CD4-positive, alpha-beta T cell treated with Interleukin-21 for 1 hour (primary cell): ENCODE results near the gene CAPZB.

Experiments
- DNase-seq: peaks from one replicate; pipeline ENCODE4 v3.0.0-alpha.2; 2020

Gene CAPZB

DNA sequence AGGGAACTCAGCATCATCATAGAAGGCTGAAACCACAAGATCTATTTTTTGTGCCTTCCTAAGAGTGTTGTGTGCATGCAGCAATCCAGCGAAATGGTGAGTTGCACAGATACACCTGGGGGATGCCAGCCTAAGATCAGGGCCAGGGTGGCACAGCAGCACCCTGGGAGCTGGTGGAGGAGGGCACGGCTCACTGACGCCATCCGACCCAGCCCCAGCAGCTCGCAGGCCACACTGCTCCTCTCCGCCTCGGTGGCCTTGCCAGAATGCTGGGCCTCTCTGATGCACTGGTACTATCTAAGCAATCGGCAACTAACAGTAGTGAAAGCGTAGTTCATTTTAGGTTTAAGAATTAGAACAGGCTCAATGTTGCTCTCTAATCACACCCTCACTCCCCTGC, 37.8 kb downstream of the CAPZB start:
- DNase-seq: no peak

DNA sequence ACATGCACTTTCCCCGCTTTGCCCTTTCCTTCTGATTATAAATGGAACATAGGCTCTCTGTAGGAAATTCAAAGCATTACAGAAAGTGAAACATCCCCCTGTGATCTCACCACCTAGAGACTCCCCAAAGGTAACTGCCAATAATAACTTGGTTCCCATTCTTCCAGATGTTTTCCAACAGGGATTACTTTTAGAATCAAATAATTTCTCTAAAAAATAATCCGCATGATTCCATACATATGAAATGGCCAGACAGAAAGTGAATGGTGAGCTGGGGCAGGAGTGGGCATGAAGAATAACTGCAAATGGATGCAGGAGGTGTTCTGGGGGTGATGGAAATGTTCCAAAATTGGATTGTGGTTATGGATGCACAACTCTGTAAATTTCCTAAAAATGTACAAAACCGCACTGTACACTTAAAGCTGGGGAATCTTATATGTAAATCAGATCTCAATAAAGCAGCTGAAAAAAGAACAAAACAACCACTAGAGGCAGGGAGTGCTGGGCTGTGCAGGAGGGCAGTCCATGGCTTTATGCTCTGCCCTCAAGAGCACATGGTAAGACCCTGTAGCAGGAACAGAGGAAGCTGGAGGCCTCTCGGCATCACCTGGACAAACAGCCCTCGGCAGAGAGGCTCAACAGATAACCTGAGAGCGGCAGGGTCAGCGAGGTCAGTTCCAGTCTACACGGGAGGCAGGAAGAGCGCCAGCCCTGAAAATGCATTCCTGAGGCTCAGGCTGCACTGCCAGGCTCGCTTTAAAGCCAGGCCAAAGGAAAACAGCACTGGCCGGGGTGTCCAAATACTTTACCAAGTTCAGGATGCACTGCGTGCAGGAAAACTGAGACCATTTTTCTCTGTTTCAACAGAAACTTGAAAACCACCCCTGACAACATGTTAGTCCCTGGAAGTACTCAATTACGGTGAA, 39.7 kb downstream of the CAPZB start:
- no peak for DNase-seq

DNA sequence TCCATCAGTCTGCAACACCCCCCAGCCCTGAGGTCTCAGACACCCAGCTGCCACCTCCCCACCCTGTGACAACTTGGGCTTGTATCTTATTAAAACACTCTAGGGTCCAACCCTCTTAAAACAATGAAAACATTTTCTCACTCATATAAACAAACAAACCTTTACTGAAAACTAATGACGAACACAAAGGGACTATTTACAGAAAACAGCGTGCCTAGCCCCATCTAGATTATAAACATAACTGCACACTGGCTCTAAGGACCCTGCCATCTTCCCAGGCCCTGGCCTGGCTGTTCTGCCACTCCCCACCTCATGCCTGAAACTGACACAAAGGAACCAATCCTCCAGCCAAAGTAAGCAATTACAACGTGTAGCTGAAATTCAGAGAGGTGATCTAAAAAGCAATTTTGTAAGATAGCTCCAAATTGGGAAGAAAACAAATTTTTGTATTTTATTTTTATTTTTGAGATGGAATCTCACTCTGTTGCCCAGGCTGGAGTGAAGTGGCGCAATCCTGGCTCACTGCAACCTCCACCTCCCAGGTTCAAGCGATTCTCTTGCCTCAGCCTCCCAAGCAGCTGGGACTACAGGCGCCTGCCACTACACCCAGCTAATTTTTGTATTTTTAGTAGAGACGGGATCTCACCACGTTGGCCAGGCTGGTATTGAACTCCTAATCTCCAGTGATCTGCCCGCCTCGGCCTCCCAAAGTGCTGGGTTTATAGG, 40.9 kb downstream of the CAPZB start:
- DNase-seq: no peak

DNA sequence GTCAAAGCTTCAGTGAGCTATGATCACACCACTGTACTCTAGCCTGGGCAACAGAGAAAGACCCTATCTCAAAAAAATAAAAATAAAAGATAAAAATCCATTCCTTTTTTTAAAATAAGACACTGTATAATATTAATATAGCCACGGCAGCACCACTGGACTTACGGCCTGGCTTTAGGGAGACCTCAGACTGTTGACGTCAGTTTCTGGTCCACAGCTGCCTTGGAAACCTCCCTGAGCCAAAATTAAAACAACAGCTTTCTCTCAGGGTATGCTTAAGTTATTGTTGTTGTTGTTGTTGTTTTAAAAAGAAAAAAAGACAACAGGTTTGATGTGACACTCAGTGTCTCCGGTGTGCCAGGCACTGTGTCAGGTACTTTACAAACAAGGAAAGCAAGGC, 42.0 kb downstream of the CAPZB start:
- DNase-seq: no peak

DNA sequence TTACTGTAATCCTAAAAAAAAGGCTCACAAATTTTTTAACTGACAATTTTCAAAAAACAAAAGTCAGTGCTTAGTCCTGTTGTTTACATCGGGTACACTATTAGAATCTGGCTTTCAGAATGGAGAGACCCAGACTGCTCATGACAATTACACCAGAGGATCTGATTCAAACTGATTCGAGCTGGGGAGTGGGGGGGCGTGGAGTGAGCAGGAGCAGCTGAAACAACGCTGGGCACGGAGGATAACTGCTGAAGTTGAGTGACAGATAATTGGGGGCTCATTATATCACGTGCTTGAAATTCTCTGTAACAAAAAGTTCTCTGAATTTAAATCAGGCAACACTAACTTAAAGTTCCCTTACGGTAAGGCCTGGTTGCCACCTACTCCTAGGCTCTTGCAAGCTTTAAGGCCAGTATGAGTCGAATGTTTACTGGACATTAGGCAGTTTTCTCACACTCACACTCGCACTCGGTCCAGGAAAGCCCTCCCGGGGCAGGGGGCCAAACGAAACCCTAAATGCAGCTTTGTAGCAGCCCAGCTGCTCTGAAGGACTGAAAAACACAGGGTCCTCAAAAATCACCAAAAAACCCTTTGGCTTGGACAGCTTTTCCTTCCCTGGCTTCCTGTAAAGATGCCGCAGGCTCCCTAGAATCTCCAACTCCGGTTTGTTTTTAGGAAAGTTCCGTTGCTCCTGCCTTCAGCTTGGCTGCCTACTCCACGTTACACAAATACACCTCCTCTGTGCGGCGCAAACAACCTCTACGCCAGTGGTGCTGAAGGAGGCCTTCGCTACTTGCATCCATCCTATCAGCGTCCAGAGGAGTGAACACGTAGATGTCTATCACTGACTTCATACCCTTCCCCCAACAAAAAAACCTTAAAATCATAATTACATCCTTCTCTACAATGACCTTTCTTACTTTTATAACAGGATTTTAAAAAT, 42.9 kb downstream of the CAPZB start:
- DNase-seq: no peak

DNA sequence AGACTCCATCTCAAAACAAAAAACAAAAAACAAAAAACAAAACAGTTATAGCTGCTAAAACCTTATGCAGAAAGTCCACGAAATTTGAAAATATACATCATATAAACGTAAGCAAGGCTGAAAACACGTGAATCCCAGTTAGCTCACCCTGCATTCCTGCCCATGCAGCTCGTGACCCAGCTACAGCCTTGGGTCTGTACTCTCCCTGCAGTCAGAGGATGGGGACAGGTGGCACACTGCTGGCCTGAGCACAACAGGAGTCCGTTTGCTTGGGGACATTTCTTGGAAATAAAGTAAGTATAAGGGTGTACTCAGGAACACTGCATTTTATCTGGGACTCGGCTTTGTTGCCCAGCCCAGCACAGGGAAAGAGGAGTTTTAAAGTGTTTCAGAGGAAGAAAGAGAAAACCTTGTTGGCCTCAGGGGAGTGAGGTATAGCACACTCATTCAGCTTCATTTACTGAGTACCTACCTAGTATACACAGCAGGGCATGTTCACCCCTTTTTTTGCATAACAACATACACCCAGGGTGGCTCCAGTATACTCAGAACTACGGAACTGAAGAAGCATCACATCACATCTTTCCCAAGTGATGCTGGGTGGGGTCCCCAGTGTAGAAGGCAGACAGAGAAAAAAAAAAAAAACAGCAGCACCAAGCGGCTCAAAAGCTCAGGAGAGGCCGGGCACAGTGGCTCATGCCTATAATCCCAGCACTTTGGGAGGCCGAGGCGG, 44.1 kb downstream of the CAPZB start:
- DNase-seq: no peak

DNA sequence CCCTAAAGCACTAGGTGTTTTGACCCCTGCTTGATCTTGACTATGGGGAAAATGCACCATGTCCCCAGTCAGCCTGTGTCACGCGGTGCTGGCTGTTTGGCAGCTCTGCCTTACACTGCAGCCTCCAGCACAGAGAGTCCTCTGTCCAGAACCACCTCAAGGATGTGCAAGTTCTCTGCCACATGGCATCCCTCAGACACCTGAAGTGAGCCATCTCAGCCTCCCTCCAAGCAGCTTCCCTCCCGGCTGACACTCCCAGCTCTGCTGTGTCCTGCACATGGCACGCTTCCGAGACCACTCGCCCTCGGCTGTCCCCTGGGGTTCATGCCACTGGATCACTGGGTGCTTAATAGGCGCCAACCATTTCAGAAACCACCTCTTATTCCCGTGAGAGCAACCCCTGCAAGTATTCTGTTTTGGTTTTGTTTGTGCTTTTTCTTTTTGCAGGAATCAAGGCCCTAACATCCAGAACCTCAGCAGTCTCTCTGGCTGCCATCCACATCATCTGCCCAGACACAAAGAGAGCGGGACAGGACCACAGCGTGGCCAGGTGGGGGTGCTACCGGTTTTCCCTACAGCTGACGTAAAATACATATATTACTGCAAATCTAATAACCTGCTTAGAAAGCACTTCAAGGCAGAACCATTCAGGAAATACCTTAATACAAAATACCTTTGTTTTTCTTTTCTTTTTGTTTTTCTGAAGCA, 45.7 kb downstream of the CAPZB start:
- peak; percentile 51 for DNase-seq

DNA sequence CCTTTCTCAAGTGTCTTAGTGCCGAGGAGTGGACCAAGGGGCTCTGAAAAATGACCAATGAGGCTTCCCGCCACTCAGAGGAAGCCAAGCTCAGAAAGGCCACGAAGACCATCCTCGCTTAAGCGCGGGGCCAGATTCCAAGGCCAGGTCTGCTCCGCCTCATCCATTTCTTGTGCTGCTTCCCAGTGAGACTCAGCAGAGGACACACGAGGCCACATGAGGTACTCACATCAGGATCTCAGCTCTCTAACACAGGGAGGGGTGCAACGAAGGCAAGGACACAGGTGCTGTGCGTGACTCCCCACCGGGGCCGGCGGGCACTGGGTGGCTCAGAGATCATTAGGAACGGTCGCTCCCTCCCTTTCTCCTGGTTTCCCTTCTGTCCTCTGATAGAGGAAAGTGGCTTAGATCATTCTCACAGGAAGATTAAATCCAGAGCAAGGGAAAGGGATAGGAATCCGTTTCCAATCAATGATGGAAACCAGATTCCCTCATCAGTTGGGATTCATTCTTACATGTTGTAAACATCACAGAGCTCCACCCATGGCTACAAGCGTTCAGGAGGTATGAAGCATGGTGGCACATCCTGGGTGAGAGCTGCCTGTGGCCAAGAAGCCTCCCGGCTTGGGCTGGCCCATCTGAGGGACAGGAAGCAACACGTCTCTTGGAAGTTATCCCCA, 46.7 kb downstream of the CAPZB start:
- DNase-seq: no peak

DNA sequence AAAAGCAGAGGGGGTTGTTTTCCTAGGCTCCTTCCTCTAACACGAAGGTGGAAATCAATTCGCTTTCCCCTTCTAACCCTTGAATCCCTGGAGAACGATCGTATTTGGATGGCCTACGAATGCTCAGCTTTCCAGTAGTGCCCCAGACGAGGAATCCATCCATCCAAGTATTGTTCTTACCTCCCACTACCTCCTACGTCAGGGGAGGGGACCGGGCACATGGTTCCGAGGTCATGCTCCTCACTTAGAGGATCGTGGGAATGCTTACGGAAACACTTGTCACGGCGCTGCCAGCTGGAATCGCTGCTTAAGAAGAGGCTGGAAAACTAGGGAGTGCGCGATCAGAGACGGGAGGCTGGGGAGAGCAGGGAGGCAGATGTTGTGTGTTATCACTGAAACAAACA, 47.4 kb downstream of the CAPZB start:
- DNase-seq: no peak

DNA sequence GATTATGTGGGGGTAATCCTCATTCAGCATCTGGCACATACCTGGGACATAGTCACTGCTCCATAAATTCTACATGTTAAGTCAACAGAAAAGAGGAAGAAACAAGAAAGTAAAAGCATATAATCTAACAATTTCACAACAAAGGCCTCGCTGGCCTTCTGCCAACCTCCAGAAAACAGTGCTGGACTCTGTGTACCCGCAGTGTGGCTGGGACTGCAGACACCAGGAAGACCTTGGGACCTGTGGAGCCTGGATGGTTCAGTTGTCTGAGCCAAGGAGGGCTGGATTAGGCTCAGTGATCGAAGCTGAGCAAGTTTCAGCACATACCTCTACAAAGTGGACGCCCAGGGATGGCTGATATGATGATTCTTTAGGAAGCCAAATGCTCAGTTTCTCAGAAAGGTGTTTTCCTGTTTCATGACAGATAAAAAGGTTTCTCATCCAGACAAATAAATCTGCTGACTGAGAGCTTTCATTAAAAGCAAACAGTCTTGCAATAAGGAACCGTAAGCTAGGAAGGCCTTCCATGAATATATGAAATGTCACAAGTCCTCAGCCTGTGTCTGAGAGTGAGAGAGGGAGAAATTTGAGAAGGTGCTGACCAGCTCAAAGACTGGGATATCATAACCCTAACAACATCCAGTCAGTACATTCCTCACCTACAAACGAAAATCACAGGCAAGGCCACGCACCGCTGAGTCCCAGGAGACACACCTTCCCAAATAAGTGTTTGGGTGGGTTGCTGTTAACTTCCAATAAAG, 48.4 kb downstream of the CAPZB start:
- DNase-seq: no peak

DNA sequence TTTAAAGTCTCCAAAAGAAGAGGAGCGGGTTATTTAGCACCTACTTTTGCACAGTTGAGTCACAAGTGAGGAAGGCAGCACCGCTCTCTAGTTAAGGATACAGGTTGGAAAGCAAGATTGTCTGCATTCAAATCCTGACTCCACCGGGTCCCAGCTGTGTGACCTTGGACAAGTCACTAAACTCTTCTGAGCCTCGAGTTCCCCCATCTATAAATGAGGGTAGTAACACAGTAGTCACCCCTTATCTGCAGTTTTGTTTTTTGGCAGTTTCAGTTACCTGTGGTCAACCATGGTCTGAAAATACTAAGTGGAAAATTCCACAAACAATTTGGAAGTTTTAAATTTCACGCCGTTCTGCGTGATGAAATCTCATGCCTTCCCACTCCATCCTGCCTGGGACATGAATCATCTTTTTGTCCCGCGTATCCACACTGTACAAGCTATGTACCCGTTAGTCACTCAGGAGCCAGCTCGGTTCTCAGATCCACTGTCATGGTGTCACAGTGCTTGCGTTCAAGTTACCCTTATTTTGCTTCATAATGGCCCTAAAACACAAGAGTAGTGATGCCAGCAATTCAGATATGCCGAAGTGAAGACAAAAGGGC, 49.4 kb downstream of the CAPZB start:
- DNase-seq: no peak

DNA sequence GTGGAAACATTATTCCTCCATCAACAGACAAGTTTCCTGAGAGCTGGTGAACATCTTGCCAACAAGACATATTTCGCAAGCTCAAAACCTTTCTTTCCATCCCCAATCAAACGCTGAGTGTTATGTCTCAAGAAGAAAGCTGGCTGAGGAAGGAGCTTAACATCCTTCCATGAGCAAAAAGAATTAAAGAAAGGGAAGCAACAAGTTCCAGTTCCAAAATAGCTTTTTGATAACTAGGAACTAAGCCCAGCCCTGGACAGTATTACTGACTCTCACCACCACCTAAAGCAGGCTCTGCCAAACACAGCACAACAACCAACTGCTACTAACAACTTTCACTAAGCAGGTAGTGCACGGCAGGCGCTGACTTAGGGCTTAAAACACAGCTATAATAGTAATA, 50.2 kb downstream of the CAPZB start:
- DNase-seq: no peak

DNA sequence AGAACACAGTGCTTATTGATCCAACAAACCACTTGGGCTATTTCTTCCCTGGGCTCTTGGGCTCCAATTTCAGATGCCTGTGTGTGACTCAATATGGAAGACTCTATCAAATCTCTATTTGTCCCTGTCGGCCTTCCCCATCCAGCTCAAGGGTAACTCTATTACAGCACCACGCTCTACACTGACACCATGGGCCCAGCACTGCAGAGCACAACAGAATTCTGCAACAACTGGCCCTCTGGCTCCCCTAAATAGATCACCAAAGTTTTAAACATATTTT, 51.7 kb downstream of the CAPZB start:
- no peak for DNase-seq

DNA sequence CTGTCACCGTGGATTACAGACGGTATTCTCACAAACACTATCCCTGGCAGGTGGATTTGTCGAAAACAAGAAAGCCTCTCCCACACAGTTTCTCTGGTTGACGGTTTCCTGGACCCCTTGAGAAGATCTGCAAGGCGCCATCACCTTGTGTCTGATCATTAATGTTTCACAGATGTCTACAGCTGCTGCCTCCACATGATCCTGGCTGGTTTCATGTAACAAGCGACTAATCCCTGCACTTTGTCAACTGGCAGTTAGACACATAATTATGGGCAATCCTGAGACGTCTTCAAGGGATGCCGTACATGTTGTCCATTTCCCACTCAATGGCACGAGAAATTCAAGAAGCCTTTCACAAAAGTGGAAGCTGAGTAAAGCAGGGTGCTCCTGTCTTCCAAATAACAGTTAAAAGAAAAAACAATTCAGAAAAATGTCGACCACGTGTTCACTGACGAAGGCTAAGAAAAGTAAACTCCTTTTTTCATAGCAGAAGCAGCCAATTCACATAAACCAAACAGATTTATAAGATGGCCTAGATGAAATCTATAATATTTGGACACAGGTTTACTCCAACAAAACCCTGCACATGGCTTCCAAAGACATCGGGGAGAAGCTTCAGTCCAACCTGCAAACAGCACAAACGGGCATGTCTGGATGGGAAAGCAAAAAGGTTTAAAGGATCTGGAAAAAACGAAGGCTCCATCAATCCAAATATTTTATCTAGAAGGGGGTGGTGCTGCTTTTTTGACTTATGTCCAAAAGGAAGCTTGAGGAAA, 52.2 kb downstream of the CAPZB start:
- DNase-seq: no peak

DNA sequence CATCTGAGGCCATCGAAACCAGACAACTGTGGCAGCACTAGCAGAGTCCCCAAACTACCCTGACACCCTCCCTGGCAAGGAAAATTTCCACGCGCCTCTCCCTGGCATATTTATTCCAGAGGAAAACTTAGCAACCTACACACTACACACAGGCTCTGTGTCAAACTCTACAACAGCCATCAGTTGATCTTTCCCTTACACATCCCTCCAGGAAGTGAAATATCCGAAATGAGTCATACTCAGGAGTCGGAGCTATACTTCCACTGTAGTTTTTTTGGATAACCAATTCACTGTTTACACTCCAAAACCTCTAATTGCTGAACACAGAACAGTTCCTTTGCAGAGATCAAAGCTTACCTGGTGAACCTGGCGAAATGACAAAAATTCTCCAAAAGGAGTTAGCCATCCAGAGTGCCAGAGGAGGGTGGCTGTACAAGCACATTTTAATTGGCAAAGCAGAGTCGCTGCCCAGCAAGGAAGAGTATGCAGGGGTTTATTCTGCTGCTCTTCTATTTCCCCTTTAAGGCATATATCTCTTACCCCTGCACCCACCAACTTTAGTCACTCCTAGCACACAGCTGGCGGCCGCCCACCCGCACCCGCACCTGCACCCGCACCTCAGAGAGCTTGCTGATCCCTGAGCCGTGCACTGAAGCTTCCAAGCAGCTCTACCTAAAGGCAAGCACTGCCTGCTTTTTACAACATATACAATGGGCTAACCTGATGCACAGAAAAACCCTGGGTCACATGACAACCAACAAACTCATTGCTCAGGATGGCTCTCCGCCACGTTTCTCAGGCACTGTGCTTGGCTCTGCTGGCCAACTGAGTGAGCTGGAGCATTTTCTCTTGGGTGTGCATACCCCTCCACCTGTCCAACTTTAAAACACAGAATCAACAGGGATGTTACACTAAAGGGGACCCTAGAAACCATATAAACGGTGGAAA, 54.9 kb downstream of the CAPZB start:
- no peak for DNase-seq

DNA sequence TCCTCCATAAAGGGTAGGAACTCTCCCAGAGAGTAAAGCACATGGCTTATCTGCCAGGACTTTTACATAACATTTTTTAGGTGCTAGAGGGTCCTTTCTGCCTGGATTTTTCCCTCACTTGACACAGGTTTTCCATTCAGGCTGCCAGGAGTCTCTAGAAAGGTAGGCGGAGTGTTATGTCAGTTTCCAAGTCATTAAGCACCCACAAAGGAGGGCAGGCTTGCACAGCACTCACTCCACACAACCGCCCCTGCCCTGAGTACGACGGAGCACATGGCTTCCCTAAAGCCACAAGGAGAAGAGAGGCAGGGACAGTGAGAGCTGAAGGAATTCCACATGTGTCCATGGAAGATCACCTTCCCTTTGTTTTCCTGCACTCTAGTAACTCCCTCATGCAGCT, 55.7 kb downstream of the CAPZB start:
- no peak for DNase-seq

DNA sequence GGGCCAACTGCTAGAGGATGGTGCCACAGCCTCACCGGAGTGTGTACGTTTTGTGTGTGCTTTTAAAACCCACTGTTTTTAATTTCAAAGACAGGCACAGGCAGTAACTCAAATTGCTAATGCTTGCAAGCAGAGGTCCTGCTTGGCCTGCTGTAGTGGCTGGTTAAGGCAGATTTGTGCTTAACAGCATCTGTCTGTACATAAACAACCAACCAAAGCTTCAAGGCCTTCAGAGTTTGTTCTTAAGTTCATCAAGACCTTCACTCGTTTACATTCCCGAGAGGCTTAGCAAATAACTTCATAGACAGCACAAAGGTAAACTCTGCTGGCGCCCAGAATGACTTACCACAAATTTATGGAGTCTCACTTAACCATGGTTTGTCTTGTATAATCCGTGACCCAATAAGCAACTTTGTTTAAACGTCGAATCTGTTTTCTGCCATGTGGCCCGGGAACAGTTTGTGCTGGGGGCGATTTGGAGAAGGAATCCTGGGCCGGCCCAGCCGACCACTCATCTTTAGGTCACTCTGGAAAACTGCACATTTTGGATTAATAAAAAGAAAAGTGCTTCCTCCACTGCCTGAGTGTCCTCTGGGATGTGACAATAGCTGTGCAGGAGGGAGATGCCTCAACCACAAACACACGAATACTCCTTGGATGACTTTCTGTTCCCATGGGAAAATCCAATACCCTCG, 58.1 kb downstream of the CAPZB start:
- no peak for DNase-seq
